ENCODE results near the gene ZNF571. TPM values are rescaled to one million over a fixed set of nuclear protein-coding genes. Genes with fewer than 3 reads are reported as not detected.

The ZNF571 gene
- total RNA-seq (2013; cell fraction: nucleolus; rRNA removed): 7.1 and 16.7 TPM in 2 replicates
- total RNA-seq (2014; rRNA removed) (0.22 and 0.34 TPM in 2 replicates), total RNA-seq (2014; rRNA removed; fragmentation: Illumina TruSeq; extraction: Trizol) (0.45 and 0.51 TPM in 2 replicates), total RNA-seq (2021) (0.38 and 0.56 TPM in 2 replicates), polyA plus RNA-seq (2011; rRNA removed) (1.5 and 4.6 TPM in 2 replicates), polyA plus RNA-seq (2014; fragmentation: Illumina TruSeq; extraction: Trizol) (0.38 and 0.44 TPM in 2 replicates), polyA plus RNA-seq (2014; fragmentation: Nextera tagmentation; extraction: Ambion mirVana) (under 1 TPM; 0.27 to 0.92 TPM), polyA plus RNA-seq (2014; rRNA removed) (0.19 and 0.46 TPM in 2 replicates), polyA plus RNA-seq (2016; fragmentation: Nextera tagmentation; extraction: Ambion mirVana) (under 1 TPM; 0.57 to 0.99 TPM), polyA minus RNA-seq (2011; rRNA and poly(A)+ RNA removed) (1.8 and 2.0 TPM in 2 replicates), Bru-seq, nascent RNA (percentile 51 among the genes with signal in this experiment), BruChase-seq, experiment 1, labeled RNA remaining after a 6-hour chase (percentile 51 among the genes with signal in this experiment), BruChase-seq, experiment 2, labeled RNA remaining after a 2-hour chase (percentile 53 among the genes with signal in this experiment)
- 0.38 TPM for polyA plus RNA-seq (2011; ENCODE audit: low read depth)
- 0.52 and 1.7 TPM in 2 replicates for polyA plus RNA-seq (2011; cell fraction: cytosol; rRNA removed)
- polyA plus RNA-seq (2011; cell fraction: nucleus; rRNA removed): 2.1 and 2.9 TPM in 2 replicates
- polyA plus RNA-seq (2012): 0.92 and 1.2 TPM in 2 replicates
- polyA minus RNA-seq (2011; cell fraction: cytosol; rRNA and poly(A)+ RNA removed): 0.52 and 0.53 TPM in 2 replicates
- polyA minus RNA-seq (2011; cell fraction: nucleus; rRNA and poly(A)+ RNA removed): 2.1 and 3.4 TPM in 2 replicates
- long read RNA-seq, experiment 1: 0 reads
- long read RNA-seq, experiment 2, partial matches to known transcripts: 2 of 9 reads
- long read RNA-seq, experiment 2, other reads (novel, unspliced or antisense): 4 of 9 reads

DNA sequence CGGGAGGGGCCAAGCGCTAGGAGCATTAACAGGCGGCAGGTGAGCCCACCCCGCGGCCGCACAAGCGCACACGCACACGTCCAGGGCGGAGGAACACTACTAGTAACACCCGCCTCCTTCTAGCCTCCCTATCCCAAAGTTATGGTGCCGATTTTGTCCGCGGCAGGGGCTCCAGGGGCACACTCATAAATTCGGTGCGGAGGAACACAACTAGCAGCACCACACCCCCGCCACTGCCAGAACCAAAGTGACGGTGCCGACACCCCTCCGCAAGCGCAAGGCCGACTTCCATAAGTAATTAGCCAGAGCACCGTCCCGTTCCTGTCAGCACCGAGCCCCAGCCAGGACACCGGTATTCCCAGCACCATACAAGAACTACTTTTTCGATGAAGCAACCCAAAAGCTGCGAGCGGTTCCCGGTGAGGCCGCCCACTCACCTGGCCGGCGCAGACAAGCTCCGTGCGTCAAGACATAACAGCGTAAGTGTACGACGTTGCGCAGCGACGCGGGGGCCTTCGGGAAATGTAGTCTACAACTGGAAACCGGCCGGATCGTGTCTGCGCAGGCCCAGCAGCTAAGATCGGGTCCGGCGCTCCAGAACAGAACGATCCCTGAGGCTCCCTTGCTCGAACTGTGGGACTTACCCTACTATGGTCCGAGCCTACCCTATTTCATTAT is at the start of gene ZNF571, which contains the start of gene ZNF540:
Gene ZNF571, minus strand, starts transcription at position 489 of the 678 bp plus-strand sequence. CDS start 8,116 bp downstream, outside the sequence.
Gene ZNF540, plus strand, starts transcription at position 573 of the 678 bp plus-strand sequence. CDS start 3,572 bp downstream, outside the sequence.
- FAIRE-seq: peak; percentile 96
- Histone ChIP-seq H4K20me1 (ENCODE audit: control insufficient read depth, insufficient read depth) (no peaks in the 10 kb centered on the region), H3K27me3 (replicated peaks in 1 of 2; ENCODE audit: control insufficient read depth in 2 of 2, insufficient read depth in 2 of 2, low read length in 1 of 2) (no peaks in the 10 kb centered on the region), H3K4me1 (ENCODE audit: control insufficient read depth, insufficient read depth, low read length) (0 out of 2 replicates have a peak, but pooled peaks cover 3% of the 10 kb centered on the region), H3K27ac (ENCODE audit: control insufficient read depth, insufficient read depth) (peak within 1 kb of the TSS; percentile 70), H3K9me3 (replicated peaks; ENCODE audit: control insufficient read depth, insufficient read depth, low read length) (no peaks in the 10 kb centered on the region; the same call in 1 of the 3 replicates), H2AFZ (ENCODE audit: control insufficient read depth, low read depth, low read length) (peak within 1 kb of the TSS; percentile 99), H3K36me3 (ENCODE audit: control insufficient read depth in 2 of 2, insufficient read depth in 2 of 2, low read length in 1 of 2) (no peaks in the 10 kb centered on the region), H3K79me2 (ENCODE audit: control insufficient read depth, insufficient read depth, low read length) (no peaks in the 10 kb centered on the region), H3K4me3 (peak within 1 kb of the TSS; percentile 72), H3K9ac (ENCODE audit: control insufficient read depth, insufficient read depth, low read length) (peak within 1 kb of the TSS; percentile 70), H3K4me2 (ENCODE audit: control insufficient read depth, insufficient read depth) (peak within 1 kb of the TSS; percentile 79)
- ChIA-PET SMC1A (ENCODE audit: uncharacterized antibody, unreplicated experiment) (interaction anchor here (1.1 kb wide), 2 partner anchors 15 to 224 kb away, joined by 3 read pairs; partner anchors contain the start of gene ZNF527), POLR2A (interaction anchor here (0.8 to 1.0 kb wide), 2 partner anchors 55 to 186 kb away, joined by 3 read pairs; no protein-coding TSS in a partner anchor), RAD21 (ENCODE audit: unreplicated experiment) (interaction anchor here (0.6 to 1.3 kb wide), 7 partner anchors 18 to 516 kb away, joined by 3 to 5 read pairs (median 3); partner anchors contain the start of genes ZNF420, ZNF570 and ZNF573), CTCF (interaction anchor here (1.0 to 1.4 kb wide), 3 partner anchors 11 to 261 kb away, joined by 3 read pairs; partner anchors contain the start of gene ZNF527)
- in situ Hi-C loops (cut with MboI) (loop anchor here (10.0 kb wide), 1 partner anchor 1460 kb away; no protein-coding TSS in a partner anchor), intact Hi-C loops (cut with micrococcal nuclease; ENCODE audit: unreplicated experiment) (loop anchor here (5.0 kb wide), 1 partner anchor 127 kb away; the partner anchor contains the start of genes ZNF569 and ZNF570)
- peak; percentile 73 for DNase-seq (ENCODE audit: low read depth, low spot score)
- WGBS (ENCODE audit: insufficient coverage, insufficient replicate concordance, low lambda C conversion rate, missing lambda C conversion rate): under 1% methylated on average over 53 of the region's 53 CpGs
- peak; percentile 100 for ATAC-seq
- BruUV-seq (replicated peaks): no TSS peak
- TF ChIP-seq MEF2B (IDR thresholded peaks at IDR 0.05; ENCODE audit: partially characterized antibody, poor library complexity, severe bottlenecking): peak; percentile 38
- TF ChIP-seq, protein P1, sequence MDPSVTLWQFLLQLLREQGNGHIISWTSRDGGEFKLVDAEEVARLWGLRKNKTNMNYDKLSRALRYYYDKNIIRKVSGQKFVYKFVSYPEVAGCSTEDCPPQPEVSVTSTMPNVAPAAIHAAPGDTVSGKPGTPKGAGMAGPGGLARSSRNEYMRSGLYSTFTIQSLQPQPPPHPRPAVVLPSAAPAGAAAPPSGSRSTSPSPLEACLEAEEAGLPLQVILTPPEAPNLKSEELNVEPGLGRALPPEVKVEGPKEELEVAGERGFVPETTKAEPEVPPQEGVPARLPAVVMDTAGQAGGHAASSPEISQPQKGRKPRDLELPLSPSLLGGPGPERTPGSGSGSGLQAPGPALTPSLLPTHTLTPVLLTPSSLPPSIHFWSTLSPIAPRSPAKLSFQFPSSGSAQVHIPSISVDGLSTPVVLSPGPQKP (IDR thresholded peaks at IDR 0.05; ENCODE audit: low read depth, low read length): no peak
- no peak; the same call in 1 of the 2 replicates for TF ChIP-seq LARP7 (IDR thresholded peaks at IDR 0.05)
- no peak for TF ChIP-seq WRNIP1 (IDR thresholded peaks at IDR 0.05; ENCODE audit: borderline replicate concordance, low read depth, low read length)
- TF ChIP-seq CREM (IDR thresholded peaks at IDR 0.05; ENCODE audit: low read depth): peak; percentile 91
- 0 out of 4 replicates have a peak, but pooled peaks of 1 of the 2 experiments have one; percentile 34 for TF ChIP-seq CEBPB (IDR thresholded peaks at IDR 0.05; ENCODE audit: borderline replicate concordance in 1 of 2, low read depth in 2 of 2, low read length in 2 of 2)
- TF ChIP-seq NRF1 (conservative IDR thresholded peaks at IDR 0.05; ENCODE audit: low read depth, low read length): peak; percentile 72
- TF ChIP-seq TAF1 (IDR thresholded peaks at IDR 0.05; ENCODE audit: borderline replicate concordance, low read depth, low read length): no peak
- no peak for TF ChIP-seq TCF7 (IDR thresholded peaks at IDR 0.05; ENCODE audit: borderline replicate concordance)
- TF ChIP-seq ZNF217 (IDR thresholded peaks at IDR 0.05): peak; percentile 70
- no peak for TF ChIP-seq ZZZ3 (IDR thresholded peaks at IDR 0.05; ENCODE audit: control insufficient read depth, insufficient read length, low read depth)
- no peak for TF ChIP-seq DPF2 (IDR thresholded peaks at IDR 0.05)
- peak; percentile 72 to 85 for TF ChIP-seq IKZF2 (IDR thresholded peaks at IDR 0.05)
- TF ChIP-seq BCLAF1 (IDR thresholded peaks at IDR 0.05): no peak
- TF ChIP-seq TCF12 (IDR thresholded peaks at IDR 0.05; ENCODE audit: low read depth, low read length): peak; percentile 42; the same call in 1 of the 2 replicates
- no peak for TF ChIP-seq ZNF384 (IDR thresholded peaks at IDR 0.05; ENCODE audit: borderline replicate concordance, low read depth, low read length)

Measured in GM12878 (cell line).